VCaP (cell line): Measurements from ENCODE around the gene LDHA.

Experiments
- H3K27ac ChIP-seq: fragments of 450-650 bp; 2 replicates; pipeline ENCODE4 v1.5.1; 2017
- CTCF ChIP-seq: fragments of 450-650 bp; conservative IDR thresholded peaks from 2 replicates; pipeline ENCODE4 v1.5.1; 2017; ENCODE audit warnings: mild to moderate bottlenecking, moderate library complexity

Gene LDHA

GRCh38 chr11:18375941-18376340, 18.4 kb upstream of the LDHA start:
- no peak for TF ChIP-seq CTCF
- H3K27ac ChIP-seq = no peak overlapping the region

- TF ChIP-seq CTCF = no peak
- H3K27ac ChIP-seq = no peak overlapping the region
Measured at GRCh38 chr11:18379201-18379600, 15.2 kb upstream of the LDHA start.

GRCh38 chr11:18383388-18384156, 10.8 kb upstream of the LDHA start:
- H3K27ac ChIP-seq = peak overlapping the region; percentile 94
- TF ChIP-seq CTCF = no peak

DNA sequence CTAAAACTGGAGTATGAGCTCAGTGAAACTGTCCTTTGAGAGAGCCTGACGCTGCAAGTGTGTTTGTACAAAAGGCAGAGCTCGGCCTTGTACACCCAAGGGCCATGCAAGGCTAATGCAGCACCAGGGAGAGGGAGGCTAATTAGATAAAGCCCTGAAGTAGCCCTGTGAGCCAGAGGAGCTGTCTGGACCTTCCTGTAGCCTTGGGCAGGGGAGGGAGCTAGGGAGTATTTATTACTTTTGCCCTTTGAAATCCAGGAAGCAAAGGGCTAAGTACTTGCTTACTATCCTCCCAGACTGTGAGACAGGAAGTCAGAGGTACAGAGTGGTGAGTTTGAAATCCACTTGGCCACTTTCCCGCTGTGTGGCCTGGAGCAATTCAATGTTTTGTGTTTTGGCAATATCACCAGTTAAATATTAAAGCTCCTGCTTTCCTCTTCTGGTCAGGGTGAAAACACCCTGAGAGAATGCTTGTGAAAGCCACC, 10.2 kb upstream of the LDHA start:
- TF ChIP-seq CTCF = no peak
- peak overlapping the region; percentile 94 for H3K27ac ChIP-seq

DNA sequence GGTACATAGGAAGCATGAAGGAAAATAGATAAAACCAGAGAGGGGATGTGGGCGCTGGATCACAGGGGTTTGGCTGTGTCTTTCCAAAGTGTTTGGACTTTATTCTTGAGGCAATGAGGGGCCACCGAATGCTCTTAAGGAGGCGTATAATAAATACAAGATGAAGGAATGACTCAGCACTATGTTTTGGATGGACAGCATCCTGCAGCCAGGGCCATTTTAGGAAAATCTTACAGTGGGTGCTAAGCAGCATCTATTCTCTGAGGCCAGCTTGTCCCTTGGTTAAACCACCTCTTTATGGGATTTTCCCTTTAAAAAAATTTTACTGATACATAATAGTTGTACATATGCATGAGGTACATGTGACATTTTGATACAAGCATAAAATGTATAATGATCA, 4.3 kb upstream of the LDHA start:
- TF ChIP-seq CTCF = no peak

GRCh38 chr11:18392434-18393321, 1.7 kb upstream of the LDHA start:
- no peak for TF ChIP-seq CTCF
- H3K27ac ChIP-seq = peak overlapping the region; percentile 94

More for the DNA sequence above, 4.3 kb upstream of the LDHA start:
- H3K27ac ChIP-seq = no peak overlapping the region

GRCh38 chr11:18393581-18394274, 635 bp upstream of the LDHA start:
- no peak for TF ChIP-seq CTCF
- peak overlapping the region; percentile 94 for H3K27ac ChIP-seq
